Inflammatory macrophage (primary cell): ENCODE data around the gene OGFRL1.
A peak's percentile ranks its signal among the peaks of the same experiment; 100 is the strongest.
"Not testable (repeated sequence)": the region's sequence is repeated elsewhere in the genome, so short reads cannot be mapped to it uniquely, and the experiment has no call there.

Experiments
- DNase-seq, 2 donors: peaks; one replicate each; pipeline ENCODE4 v3.0.0-alpha.2; 2020 to 2022
- total RNA-seq, 18 experiments: gene quantifications; one replicate each; lab custom pipeline; 2026; ENCODE audit warnings: mixed read lengths in 6 of 18, inconsistent platforms in 2 of 18; lab: John Stamatoyannopoulos, UW

The OGFRL1 gene
- total RNA-seq, result 116 to 610 (median 340) reads per million in 18 experiments

DNA sequence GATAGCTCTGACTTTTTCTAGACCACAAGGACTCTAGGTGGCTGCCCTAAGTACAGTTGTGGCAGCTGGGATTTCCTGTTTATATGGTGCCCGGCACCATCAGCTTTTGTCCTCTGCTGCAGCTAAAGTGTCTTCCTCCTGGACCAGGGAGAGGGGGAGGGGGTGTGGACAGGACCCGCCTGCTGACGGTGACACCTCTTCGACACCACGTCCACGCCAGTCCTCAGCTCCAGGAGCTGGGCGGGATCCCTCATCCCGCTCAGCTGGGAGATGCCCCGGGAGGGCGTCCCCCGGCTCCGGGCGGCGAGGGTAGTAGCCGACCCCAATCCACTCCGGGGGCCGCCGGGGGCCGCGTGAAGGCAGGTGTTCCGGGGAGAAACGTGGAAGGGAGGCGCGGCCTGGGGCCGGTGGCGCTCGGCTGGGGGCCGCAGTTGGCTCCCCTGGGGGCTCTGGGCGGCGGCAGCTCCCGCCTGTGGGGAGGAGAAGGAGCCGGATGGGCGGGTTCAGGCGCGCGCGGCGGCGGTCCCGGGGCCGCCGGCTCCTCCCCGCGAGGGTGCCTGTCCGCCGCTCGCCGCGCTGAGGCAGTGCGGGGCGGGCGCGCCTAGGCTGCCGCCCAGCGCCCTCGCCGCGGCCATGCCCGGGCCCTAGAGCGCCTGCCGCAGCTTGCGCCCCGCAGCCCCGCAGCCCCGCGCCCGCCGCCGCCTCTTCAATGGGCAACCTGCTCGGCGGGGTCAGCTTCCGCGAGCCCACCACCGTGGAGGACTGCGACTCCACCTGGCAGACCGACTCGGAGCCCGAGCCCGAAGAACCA, at the start of gene OGFRL1:
Gene OGFRL1 (plus strand): TSS at position 584 of the 811 bp plus-strand sequence. CDS start 126 bp downstream, at position 710.
- peak; percentile 69 to 86 for DNase-seq

- no peak for DNase-seq
Observed at GRCh38 chr6:71239694-71240093, 48.9 kb upstream of the OGFRL1 start.

GRCh38 chr6:71245265-71246049, 43.2 kb upstream of the OGFRL1 start:
- DNase-seq, result no peak

DNA sequence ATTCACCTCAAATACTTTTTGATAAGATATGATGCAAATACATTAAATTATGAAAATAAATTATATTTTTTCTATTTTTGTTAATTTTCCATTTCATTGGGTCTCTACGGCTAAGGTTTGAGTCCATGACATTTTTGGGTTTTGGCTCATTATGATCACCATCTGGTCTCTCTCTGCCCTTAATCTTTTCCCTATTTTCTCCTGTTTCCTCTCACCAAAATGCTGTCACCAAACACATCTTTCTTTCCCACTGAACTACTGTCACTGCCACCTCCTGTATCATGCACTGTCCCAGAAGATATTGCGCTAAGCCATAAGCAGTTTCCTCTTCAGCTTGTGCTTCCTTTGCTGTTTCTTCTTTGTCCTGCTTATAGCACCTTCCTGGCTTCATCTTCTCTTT, 42.0 kb upstream of the OGFRL1 start:
- DNase-seq, result peak in 1 of 2 donors; percentile 13

DNA sequence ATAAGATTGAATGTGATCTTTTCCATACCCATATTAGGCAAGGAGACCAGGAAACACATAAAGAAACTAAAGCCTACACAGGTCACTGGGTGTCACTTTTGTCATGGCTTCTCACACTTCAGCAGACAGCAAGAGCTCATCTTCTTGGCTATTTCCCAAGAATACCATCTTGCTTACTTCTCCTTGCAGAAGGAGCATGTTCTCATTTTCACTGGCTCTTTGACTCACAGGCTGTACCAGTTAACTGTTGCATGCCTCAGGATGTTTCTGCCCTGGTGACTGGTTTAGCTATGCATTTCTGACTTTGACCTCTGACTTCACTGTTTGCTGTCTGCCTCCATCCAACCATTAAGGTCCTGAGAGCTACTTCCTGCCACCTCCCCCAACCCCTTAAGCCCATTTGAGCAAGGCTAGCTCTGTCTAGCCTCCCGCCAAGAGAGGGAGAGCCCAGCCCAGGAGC, 40.3 kb upstream of the OGFRL1 start:
- DNase-seq, result peak; percentile 95 to 97

DNA sequence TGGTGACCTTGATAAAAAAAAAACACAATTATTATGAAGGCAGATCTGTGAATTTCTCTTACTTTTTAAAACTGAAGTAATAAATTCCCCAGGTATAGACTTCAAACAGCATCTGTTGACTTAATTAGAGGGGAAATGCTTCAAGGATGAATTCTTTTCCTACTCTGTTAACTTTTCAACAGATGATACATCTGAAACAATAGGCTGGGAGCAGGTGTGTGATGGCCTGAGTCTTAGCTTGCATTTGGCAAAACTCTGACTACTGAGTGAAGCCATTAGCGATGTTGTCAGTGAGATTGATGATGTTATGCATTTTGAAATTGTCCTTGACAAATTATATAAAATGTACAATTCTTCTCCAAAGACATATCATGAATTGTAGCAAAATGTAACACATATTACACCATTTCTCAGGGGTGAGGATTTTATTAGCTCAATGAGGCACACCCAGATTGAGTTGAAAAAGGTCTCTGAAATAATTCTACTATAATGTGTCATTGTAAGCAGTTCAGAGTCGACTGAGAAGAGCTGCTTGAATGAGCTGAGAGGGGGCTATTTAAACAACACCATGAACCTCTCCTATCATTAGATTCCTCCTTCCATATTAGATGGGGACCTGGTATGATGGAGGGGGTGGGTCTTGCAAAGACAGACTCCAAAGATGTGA, 39.6 kb upstream of the OGFRL1 start:
- no peak for DNase-seq

GRCh38 chr6:71250099-71250602, 38.5 kb upstream of the OGFRL1 start:
- peak; percentile 87 to 97 for DNase-seq

- peak in 1 of 2 donors; percentile 38 for DNase-seq
Observed at GRCh38 chr6:71252410-71252809, 36.2 kb upstream of the OGFRL1 start.

DNA sequence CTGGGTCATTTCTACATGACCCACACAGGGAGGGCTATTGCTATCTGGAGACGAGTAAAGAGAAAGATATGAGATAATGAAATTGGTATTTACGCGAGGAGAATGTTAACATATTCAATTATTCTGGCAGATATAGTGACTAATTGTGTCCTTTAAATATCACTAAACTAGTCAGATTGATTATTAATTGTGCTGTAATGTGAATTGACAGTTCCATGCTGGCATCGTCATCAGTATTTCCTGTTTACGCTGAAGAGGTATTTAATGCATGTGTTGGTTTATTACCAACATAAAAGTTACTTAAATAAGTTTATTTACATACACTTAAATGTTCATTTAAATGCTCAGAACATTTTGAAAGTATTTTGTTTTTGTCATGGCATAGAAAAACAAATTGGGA, 35.7 kb upstream of the OGFRL1 start:
- no peak for DNase-seq

- no peak for DNase-seq
Observed at GRCh38 chr6:71254323-71254722, 34.3 kb upstream of the OGFRL1 start.

GRCh38 chr6:71258078-71258866, 30.3 kb upstream of the OGFRL1 start:
- no peak for DNase-seq

DNA sequence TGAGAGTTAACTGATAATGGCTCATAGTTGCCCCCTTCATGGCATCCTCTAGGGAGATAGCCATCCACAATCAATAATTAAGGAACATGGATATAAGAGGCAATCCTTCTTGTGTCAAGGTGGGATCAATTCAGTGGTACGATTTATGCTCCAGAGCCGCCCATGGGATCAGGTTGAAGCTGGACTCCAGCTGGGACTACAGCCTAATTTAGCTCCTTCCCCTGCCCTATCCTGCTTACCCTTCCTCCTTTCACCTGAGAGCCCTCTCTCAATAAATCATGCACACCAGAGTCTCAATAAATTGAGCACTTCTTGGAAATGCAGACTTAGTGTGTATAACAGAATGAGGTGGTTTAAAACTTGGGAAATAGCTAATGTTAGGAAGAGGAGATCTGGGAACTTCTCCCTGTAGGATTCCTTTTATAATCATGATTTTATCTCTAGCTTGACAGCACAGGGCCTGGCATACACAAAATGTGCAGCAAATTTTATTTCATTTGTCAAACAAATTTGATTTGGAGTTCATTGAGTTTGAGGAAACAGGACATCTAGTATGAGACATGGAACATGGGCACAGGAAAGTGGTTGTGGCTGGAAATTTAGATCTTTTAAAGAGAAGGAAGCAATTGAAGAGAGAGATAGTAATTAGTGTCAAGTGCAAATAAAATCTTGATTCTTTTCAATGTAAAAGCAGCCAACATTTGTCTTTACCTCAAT, 28.6 kb upstream of the OGFRL1 start:
- no peak for DNase-seq

DNA sequence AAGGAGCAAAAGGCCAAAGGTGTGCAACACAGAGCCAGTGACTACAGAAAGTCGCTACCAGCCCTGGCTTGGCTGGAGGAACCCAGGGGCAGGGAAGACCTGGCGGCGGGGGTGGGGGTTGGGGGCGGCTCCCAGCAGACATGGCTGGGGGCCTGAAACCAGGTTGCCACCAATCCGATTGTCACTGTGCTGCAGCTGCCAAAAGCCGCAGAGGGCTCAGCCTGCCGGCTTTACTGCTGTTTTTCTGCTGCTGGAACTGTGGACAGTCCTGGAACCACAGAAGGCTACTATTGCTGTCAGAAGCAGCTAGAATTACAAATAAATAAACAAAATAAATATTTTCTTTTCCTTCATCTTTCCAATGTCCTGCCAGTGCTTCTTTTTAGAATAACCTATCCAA, 25.7 kb upstream of the OGFRL1 start:
- DNase-seq, result no peak

DNA sequence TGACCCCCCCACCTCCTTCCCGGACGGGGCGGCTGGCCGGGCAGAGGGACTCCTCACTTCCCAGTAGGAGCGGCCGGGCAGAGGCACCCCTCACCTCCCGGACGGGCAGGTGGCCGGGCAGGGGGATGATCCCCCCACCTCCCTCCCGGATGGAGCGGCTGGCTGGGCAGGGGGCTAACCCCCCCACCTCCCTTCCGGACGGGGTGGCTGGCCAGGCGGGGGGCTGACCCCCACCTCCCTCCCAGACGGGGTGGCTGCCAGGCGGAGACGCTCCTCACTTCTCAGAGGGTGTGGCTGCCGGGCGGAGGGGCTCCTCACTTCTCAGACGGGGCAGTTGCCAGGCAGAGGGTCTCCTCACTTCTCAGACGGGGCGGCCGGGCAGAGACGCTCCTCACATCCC, 22.2 kb upstream of the OGFRL1 start:
- DNase-seq, result not testable (repeated sequence)

- no peak for DNase-seq
Observed at GRCh38 chr6:71268735-71269437, 19.7 kb upstream of the OGFRL1 start.

- DNase-seq, result no peak
Observed at GRCh38 chr6:71277926-71278600, 10.5 kb upstream of the OGFRL1 start.

DNA sequence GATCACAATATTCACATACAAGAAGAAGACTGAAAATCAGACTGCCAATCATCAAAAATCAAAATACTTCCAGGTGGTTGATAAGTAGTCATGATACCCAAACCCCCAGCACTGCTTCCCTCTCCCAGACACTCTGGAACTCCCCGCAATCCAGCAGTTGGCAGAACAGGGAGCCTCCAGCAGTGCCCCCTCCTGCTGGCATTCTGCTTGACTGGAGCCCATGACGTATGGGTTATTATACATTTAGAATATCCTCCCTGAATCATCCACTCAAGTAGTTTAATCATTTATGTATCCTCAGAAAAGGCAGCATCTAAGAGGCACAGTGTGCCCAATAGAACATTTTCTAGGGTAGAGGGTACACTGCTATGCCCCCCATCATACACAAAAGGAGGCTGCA, 9.3 kb upstream of the OGFRL1 start:
- no peak for DNase-seq

DNA sequence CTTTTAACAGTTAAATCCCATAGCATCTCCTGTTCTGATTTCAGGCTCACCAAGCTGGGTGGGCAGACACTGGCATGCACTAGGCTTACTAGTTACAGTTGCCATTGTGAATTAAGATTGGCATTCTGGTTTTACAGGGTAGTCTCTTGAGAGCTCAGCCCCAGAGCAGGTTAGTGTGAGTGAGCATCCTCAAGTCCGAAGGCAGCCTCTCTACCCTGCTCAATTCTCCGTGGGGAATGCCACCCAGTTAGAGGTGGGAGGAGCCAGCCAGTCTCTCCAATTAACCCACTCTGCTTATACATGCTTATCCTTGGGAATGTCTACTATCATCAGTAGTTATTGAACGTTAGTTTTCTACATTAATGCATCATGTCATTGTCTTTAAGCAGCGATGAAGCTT, 8.9 kb upstream of the OGFRL1 start:
- no peak for DNase-seq

DNA sequence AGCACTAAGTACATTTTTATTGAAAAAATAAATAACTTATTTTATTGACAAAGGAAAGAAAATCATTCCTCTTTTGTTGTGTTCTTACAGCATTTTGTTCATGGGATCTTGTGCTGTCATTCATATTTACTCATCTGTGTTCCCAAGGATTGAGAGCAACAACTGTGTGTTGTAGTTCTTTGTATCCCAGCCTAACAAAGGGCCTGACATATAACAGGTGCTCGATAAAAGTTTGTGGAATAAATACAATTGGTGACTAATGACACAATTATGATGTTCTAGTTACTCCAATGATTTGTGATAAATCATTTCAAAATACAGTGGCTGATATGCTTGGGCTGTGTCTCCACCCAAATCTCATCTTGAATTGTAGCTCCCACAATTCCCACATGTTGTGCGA, 7.9 kb upstream of the OGFRL1 start:
- DNase-seq, result no peak

DNA sequence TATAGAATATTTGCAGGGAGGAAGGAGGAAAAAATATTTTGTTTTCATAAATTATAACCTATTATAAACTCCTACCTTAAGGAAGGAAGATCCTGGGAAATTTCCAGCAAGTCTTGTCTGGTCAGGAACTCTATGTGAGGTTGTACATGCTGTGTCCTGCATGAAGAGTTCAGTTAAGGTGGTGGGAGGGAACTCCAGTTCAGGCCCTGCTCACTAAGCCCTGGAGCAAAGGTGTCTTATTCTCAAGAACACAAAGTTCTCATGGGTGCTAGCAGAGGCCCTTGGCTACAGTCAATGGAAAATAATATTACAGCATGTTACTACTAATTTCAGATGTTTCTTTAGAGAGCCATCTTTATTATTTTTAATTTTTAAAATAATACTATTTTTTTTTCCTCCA, 3.8 kb upstream of the OGFRL1 start:
- DNase-seq, result no peak
